Measurements from ENCODE around the gene USP5.
"Not testable (repeated sequence)": the region's sequence is repeated elsewhere in the genome, so short reads cannot be mapped to it uniquely, and the experiment has no call there.

Gene USP5

DNA sequence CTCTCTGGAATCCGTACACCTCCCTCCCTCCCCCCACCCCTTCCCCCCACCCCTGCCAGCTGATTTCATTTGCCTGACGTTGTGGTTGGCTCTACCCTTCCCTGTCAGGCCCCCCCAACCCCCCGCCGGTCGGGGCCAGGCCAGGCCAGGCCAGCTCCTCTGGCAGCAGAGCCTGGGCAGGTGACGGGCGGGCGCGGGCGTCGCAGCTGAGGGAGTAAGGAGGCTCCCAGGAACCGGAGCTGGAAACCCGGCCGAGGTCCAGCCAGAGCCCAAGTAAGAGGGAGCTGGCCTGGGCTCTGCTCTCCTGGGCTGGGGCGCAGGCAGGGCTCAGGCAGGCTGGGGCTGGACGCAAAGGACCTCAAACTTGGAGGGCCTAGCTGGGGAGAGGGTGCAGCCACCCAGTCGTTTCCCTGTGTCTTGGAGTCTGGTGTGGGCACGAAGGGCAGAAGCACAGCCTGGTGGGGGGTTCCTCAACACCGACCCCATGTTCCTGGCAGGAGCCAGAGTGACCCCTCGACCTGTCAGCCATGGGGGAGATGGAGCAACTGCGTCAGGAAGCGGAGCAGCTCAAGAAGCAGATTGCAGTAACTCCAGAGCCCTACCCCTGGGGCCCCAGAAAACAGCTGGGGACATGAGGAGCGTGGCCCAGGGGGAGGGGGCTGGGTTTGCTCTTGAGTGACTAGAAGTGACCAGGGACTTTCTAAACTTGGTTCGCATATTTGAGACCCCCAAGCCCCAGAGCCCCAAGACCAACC lies 11.0 kb upstream of the USP5 start, which contains the start of gene GNB3:
Gene GNB3, plus strand, starts transcription at position 165 of the 755 bp plus-strand sequence. Its CDS starts 363 bp downstream, at position 528.
- no peak for DNase-seq (ENCODE audit: low read depth)

DNA sequence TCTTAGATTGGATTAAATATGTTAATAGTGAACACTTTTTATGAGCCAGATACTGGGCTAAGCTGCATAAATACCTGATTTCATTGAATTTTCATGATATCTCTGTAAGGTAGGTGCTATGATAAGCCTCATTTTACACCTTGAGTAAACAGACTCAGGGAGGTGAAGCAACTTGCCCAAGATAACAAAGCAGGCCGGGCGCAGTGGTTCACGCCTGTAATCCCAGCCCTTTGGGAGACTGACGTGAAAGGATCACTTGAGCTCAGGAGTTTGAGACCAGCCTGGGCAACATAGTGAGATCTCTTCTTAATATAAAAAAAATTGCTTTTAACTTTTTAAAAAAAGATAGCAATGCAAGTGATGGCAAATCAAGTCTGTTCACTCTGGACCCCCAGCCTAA lies 9.9 kb upstream of the USP5 start:
- DNase-seq (ENCODE audit: low read depth): no peak

DNA sequence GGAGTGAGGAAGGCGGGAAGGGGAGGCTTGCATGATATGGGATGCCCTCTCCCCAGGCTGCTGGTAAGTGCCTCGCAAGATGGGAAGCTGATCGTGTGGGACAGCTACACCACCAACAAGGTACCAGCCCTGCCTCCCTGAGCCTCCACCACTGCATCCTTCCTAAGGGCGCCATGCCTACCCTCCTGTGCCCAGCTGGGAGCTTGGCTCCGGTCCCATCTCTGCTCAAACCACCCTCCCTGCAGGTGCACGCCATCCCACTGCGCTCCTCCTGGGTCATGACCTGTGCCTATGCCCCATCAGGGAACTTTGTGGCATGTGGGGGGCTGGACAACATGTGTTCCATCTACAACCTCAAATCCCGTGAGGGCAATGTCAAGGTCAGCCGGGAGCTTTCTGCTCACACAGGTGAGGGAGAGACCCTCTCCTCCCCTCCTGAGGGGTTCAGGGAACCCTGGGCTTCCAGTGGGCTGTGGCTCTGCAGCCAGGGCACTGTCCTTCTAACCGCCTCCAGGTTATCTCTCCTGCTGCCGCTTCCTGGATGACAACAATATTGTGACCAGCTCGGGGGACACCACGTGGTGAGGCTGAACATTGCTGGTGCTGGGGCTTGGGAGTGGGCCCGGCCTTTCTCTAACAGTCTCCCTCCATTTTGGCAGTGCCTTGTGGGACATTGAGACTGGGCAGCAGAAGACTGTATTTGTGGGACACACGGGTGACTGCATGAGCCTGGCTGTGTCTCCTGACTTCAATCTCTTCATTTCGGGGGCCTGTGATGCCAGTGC lies 8.6 kb upstream of the USP5 start:
- no peak for DNase-seq (ENCODE audit: low read depth)

DNA sequence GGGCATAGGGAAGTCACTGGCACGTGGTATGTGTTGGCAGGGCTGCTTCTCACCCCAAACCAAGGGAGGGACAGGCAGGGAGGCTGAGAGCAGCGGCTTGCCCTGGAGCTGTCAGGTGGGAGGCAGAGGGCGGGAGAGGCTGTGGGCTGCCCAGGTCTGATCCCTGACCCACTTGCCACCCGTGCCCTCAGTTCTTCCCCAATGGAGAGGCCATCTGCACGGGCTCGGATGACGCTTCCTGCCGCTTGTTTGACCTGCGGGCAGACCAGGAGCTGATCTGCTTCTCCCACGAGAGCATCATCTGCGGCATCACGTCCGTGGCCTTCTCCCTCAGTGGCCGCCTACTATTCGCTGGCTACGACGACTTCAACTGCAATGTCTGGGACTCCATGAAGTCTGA lies 6.6 kb upstream of the USP5 start:
- DNase-seq (ENCODE audit: low read depth): no peak

DNA sequence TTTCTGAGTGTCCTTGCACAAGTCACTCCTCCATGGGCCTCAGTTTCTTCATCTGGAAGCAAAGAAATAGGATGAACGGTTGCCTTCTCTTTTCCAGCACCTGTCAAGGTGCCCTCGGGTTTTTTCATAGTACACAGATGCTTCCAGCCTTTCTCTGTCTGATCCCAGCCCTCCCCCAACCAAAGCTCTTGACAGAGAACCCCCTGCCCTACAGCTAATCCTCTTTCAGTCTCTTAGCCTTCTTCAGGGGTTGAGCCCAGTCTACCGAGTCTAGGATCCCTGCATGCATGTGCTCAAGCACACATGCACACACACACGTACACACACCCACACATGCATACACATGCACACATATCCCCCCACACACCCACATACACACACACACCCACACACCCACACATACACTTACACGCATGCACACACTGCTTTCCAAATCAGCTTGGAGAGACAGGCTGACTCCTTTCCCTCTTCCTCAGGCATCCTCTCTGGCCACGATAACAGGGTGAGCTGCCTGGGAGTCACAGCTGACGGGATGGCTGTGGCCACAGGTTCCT lies 5.6 kb upstream of the USP5 start:
- no peak for DNase-seq (ENCODE audit: low read depth)

DNA sequence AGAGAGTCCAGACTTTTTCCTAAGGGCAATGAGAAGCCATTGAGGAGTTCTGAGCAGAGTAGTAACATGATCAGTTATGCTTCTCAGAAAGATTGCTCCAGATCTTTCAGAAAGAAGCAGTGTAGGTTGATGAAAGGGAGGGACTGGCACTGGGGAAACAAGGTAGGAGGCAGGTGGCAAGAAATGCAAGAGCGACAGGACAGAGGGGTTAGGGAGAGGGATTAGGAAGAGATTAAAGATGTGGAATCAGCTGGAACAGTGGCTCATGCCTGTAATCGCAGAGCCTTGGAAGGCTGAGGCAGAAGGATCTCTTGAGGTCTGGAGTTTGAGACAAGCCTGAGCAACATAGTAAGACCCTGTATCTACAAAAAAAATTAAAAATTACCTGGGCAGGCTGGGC lies 4.3 kb upstream of the USP5 start:
- DNase-seq (ENCODE audit: low read depth): no peak

DNA sequence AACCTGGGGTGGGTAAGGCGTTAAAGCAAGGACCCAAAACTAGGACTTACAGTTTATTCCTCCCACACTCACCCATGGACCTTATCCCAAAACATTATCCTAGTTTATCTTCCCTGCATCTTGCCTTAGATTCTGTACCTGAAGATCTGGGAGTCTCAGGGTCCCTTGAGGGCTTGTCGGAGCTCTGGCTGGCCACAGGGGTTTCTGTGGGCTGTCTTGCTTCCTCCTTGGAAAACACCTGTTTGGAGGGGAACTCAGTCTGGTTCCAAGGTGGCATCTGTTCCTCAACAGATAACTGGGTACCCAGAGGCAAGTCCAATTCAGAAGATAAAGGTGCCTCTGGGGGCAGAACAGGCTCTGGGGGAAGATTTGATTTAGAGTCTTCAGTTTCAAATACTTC lies 2.5 kb upstream of the USP5 start:
- no peak for DNase-seq (ENCODE audit: low read depth)

DNA sequence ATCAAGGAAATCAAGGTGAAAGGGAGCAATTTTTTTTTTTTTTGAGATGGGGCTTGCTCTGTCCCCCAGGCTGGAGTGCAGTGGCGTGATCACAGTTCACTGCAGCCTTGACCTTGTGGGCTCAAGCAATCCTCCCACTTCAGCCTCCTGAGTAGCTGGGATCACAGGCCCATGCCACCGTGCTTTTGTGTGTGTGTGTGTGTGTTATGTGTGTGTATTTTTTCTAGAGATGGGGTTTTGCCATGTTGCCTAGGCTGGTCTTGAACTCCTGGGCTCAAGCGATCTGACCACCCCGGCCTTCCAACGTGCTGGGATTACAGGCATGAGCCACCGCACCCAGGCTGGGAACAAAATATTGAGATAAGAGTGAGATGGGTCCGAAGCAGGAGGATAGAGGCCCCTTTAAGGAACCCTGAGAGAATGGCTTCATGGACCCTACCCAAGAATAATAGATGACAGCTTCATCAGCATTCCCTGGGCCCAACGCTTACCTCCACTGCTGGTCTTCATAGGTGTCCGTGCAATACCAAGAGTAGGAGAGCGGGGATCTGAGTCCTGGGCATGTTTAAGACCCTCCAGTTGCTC lies 1.9 kb upstream of the USP5 start:
- DNase-seq (ENCODE audit: low read depth): no peak

DNA sequence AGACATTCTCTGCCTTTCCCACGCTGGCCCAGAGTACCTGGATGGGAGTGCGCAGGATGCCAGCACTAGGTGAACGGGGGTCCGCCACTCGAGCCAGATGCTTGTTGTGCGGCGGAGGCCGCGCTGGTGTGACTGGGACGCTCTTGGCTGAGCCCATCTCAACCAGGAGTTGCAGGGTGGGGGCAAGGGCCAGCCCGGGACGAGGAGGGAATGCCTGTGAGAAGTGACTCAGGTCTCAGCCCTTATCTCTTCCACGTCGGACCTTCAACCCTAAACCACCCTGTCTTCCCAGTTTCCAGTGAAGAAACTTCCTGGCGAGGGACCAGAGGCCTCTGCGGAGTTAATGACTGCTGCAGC lies 1.2 kb upstream of the USP5 start:
- no peak for DNase-seq (ENCODE audit: low read depth)

DNA sequence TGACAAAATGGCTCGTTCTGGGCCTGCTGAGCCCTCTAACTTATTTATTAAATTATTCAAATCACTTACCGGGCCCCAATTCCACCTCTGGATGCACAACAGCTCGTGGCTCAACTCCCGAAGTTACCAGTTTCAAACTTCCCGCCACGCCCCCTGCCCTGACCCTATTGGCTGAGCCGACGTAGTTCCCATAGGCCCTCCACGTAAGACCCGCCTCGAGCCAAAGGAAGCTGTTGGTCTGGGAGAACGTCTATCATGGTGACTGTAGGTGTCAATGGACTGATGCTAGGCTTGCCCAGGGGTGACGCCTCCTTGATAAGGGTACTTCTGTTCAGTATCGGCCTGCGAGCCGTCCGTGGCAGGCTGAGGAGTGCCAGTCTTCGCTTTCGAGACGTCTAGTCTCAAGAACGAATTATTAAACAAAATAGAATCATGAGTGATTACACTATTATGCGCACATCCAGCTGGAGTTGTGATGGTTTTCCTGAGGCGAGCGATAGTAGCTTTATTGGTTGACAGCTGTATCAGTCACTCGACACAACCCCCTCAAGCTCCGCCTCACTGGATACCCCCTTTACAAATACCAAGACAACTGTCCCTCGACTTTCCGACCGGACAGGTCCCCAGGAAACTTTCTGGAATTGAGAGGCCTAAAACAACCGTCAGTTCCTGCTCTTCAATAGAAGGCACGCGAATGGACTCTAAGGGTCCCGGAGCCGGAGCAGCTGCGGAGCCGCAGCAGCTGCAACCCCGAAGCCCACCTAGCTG lies 613 bp upstream of the USP5 start, which contains the start of gene CDCA3:
Gene CDCA3, minus strand, starts transcription at position 134 of the 768 bp plus-strand sequence. CDS start 334 bp downstream, outside the sequence.
- DNase-seq (ENCODE audit: low read depth): peak; percentile 82

DNA sequence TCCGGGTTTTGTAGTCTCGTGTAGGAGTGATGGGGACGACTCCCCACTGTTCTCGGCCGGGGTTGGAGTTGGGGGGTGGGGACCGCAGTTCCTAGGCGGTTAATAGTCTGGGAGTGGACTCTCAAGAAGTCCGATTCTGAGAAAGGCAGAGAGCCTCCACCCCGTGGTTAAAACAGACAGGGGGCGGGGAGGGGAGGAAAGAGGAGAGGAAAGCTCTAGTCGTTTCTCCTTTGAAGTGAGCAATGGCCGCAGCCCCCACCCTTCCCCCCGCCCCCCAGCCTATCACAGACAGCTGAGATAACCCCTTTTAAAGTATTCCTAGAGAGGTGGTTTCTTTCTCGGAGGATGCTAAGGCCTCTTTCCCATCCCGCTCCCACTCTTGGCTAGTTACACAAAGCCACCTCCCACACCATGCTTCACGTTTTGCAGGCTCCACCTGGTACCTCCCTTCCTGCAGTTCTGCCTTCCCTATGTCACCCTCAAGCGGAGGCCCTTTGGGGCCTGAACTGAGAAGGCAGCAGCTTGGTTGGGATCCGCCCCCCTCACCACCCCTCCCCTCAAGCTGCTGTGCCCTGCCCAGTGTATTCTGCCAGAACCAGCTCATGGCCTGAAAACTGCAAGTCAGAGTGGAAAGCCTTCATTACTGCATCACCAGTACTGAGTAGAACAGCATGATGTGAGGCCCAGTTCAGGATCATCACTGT lies 853 bp downstream of the USP5 start:
- peak; percentile 48 for DNase-seq (ENCODE audit: low read depth)

DNA sequence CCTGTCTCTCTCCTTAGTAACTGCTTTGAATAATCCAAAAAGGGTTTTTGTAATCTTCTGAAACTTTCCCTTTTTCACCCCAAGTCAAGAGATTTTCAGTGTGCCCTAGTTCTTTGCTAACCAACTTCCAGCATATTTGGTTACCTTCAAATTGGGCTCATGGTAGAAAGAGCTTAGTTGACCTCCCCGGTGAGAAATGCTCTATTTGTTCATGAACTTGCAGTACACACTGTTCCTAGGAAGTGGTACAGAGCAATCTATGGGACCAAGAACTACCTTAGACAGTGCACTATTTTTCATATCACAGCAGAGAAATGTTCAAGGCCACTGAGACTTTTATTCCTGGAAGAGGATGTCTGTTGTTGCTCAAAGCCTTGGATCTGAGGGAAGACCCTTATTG lies 1.7 kb downstream of the USP5 start:
- no peak for DNase-seq (ENCODE audit: low read depth)

DNA sequence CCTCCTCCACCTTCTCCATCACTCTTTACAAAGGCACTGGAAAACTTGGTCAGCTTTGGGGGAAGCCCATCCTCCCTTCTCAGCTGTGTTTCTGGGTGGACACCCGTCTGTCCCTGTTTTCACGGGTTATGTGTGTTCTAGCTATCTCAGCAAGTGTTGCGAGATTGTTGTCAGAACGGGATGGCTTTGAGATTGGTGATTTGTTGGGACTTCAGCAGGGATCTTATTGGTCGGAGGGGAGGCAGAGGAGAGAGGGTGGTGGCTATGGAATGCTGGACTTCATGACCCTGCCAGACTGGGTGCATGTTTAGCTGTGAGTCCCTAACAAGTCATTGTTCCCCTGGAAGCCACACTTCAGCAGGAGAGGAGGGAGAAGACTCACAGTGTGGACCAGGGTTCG lies 2.1 kb downstream of the USP5 start:
- DNase-seq (ENCODE audit: low read depth): no peak

DNA sequence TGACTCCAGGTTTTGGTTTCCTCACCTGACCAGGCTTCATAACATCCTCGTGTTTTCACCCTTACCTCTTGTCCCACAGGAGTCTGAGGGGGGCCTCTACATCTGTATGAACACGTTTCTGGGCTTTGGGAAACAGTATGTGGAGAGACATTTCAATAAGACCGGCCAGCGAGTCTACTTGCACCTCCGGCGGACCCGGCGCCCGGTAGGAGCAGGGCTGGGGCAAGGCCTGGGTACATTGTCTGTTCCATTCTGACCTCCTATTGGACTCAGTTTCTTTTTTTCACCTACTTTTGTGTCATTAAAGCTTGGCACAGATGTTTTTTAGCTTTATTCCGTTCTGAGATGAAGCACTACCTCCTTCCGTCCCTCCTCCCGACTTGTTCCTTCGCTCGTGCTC lies 3.4 kb downstream of the USP5 start:
- DNase-seq (ENCODE audit: low read depth): no peak

DNA sequence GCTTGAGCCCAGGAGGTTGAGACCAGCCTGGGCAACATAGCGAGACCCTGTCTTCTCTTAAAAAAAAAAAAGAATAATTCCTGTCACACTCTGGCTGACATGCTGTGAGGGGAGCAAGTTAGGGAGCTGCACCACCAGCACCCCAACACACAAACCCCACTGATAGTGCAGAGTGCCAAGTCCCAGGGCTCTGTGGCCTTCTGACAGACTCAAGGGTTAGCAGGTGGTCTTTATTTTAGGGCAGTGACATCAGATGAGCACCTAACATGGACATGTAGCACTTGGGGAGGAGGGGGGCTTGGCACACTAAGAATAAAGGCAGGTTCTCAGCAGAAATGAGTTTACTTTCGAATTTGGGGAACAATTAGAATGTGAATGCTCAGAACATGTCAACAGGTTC lies 6.8 kb downstream of the USP5 start:
- DNase-seq (ENCODE audit: low read depth): no peak

DNA sequence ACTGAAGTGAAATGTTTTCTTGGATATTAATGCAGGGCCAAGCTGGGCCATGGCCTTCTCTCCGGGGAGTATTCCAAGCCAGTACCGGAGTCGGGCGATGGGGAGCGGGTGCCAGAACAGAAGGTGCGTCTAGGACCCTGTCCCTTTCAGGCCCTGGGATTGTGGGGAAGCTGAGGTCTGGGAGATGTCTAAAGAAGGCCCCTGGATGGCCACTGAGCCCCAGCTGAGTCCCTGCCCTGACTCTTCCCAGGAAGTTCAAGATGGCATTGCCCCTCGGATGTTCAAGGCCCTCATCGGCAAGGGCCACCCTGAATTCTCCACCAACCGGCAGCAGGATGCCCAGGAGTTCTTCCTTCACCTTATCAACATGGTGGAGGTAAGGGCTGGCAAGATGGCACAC lies 8.2 kb downstream of the USP5 start:
- no peak for DNase-seq (ENCODE audit: low read depth)

DNA sequence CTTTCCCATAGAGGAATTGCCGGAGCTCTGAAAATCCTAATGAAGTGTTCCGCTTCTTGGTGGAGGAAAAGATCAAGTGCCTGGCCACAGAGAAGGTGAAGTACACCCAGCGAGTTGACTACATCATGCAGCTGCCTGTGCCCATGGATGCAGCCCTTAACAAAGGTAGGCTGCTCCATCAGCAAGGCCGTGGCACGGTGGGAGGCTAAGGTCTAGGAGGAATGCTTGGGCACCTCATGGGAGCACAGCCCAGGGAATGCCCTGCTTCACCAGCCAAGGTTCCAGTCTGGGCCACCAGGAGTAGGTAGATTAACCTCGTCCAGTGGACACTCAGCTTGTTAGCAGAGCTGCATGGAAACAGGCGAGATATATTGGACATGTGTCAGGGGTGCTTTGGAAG lies 9.0 kb downstream of the USP5 start:
- no peak for DNase-seq (ENCODE audit: low read depth)

DNA sequence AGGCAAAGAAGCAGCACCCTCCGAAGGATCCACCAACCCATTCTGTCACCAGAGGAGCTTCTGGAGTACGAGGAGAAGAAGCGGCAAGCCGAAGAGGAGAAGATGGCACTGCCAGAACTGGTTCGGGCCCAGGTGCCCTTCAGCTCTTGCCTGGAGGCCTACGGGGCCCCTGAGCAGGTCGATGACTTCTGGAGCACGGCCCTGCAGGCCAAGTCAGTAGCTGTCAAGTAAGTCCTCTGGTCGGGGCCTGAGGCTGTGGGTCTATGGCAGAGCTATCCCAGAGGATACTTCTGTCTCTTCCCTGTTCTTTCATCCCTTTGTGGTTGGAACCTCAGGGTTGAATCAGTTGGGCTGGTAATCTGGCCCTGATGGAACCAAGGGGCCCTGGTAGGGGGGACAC lies 9.4 kb downstream of the USP5 start:
- DNase-seq (ENCODE audit: low read depth): no peak

DNA sequence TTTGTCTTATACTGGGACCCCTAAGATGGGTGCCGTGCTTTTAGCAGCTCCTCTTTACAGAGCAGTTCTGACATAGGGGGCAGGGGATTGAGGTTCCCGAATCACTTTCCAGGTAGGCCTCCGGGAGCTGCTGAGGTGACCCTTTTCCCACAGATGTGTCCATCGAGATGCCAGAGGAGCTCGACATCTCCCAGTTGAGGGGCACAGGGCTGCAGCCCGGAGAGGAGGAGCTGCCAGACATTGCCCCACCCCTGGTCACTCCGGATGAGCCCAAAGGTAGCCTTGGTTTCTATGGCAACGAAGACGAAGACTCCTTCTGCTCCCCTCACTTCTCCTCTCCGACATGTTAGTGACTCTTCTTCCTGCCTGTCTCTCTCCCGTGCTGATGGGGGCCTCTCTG lies 11.1 kb downstream of the USP5 start:
- DNase-seq (ENCODE audit: low read depth): no peak

DNA sequence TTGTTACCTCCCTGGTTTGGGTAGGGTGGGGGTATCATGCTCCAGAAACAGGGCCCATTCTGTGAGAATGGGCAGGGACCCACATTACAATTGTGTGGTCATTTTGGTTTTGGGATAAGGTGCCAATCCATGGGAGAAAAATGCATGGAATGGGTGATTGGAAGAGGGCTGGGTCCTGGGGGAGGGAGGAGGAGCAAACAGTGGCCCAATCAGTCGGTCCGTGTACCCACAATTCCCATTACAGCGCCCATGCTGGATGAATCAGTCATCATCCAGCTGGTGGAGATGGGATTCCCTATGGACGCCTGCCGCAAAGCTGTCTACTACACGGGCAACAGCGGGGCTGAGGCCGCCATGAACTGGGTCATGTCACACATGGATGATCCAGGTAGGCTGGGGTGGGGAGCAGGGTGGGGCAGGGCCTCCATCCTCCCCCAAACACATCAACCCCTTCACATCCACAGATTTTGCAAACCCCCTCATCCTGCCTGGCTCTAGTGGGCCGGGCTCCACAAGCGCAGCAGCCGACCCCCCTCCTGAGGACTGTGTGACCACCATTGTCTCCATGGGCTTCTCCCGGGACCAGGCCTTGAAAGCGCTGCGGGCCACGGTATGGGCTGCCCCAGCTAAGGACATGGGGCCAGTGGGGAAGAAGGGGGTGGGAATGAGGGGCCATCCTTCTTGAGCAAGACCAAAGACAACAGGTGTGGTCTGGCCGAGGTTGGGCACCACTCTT lies 11.8 kb downstream of the USP5 start:
- no peak for DNase-seq (ENCODE audit: low read depth)

DNA sequence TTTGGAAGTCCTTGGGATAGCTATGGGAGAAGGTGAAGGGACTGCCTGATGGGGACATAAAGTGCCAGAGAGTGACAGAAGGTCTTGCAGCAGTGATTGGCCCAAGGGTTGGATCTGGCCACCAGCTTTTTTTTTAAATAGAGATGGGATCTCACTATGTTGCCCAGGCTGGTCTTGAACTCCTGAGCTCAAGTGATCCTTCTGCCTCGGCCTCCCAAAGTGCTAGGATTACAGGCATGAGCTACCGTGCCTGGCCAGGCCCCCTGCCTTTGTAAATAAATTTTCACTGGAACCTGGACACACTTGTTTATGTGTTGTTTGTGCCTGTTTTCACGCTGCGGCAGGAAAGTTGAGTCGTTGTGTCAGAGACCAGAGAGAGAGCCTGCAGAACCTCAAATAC lies 13.4 kb downstream of the USP5 start:
- DNase-seq (ENCODE audit: low read depth): not testable (repeated sequence)

All from activated T-helper 9 cell treated with anti-CD3 and anti-CD28 coated beads, Interleukin-2, amount 50 U/mL, for 16 hours (primary cell).